IPS DF 6.9 (cell line): ENCODE results near the gene PACS2.

ENCODE experiments used
- DNase-seq: peaks from one replicate; pipeline ENCODE4 v3.0.0-alpha.2; 2013; ENCODE audit warnings: low read depth, low spot score
- H3K27ac ChIP-seq: one replicate; pipeline ENCODE4 v1.5.1; 2013; ENCODE audit warnings: low read length, control low read depth
- H3K27me3 ChIP-seq: 2 replicates; pipeline ENCODE4 v1.6.1; 2013; ENCODE audit warnings: mild to moderate bottlenecking, low read length; ENCODE audit not compliant: control insufficient read depth, insufficient read depth
- H3K36me3 ChIP-seq: 2 replicates; pipeline ENCODE4 v1.6.1; 2013; ENCODE audit warnings: low read length; ENCODE audit not compliant: control insufficient read depth, insufficient read depth
- H3K4me1 ChIP-seq: 2 replicates; pipeline ENCODE4 v1.6.1; 2013; ENCODE audit warnings: low read length; ENCODE audit not compliant: control insufficient read depth, insufficient read depth
- H3K4me3 ChIP-seq: 2 replicates; pipeline ENCODE4 v1.5.1; 2013; ENCODE audit warnings: mild to moderate bottlenecking, low read length
- H3K9me3 ChIP-seq: 2 replicates; pipeline ENCODE4 v1.6.1; 2013; ENCODE audit warnings: low read length, inconsistent platforms; ENCODE audit not compliant: control insufficient read depth, insufficient read depth
- WGBS: extraction: QIAGEN DNeasy Blood & Tissue Kit; methylation state at CpG from one replicate; pipeline ENCODE4 v1.1.7; 2013; ENCODE audit warnings: mixed read lengths, missing lambda C conversion rate; ENCODE audit not compliant: insufficient read length, insufficient coverage; 5-methylcytosine and 5-hydroxymethylcytosine counted together

Gene PACS2

DNA sequence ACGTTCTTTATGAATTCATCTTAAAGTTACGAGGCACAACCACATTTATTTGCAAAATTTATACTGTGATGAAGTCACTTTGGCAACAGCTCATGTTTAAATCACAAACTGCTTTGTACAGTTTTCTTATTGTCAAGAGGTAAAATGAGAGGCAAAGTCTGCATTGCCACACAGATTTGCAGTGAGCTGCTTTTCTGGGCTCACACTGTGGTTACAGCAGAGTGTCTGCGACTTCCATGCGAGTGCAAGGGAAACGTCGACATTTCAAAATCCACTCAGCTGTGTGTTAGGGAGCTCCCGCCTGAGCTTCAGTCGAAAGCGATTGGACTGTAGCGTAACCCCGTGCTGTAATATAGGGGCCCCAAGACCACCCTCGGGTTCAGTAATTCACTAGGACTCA, 118.1 kb downstream of the PACS2 start:
- DNase-seq = no peak
- Histone ChIP-seq H3K36me3 (no peaks in the 10 kb centered on the region; the same call in 1 of the 2 replicates), H3K9me3 (no peaks in the 10 kb centered on the region), H3K4me3 (no peak overlapping the region), H3K27me3 (no peaks in the 10 kb centered on the region), H3K4me1 (peaks cover 3% of the 10 kb centered on the region), H3K27ac (no peak overlapping the region)
- no CpG with 5 or more reads among the region's 12 CpGs for WGBS

DNA sequence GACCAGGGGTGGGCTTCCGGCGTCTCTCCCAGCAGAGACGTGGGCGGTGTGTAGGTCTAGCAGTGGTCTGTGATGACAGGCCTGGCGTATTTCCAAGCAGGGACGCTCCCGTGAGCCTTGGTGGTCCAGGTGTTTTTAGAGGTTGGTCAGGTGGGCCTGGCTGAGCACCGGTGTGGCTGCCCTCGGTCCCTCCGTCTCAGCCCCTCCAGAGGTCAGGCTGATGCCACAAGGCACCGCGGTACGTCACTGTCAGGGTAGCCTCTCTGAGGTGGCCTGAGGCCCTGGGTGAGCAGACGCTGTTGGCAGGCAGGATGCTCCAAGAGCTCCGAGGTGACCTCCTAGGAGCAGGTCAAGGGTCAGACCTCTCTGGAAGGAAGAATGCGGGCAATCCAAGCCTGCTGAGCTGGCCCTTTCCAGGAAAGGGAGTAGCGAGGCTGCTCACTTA, 118.6 kb downstream of the PACS2 start:
- peaks cover 3% of the 10 kb centered on the region; the same call in 1 of the 2 replicates for H3K36me3 ChIP-seq
- WGBS = no CpG with 5 or more reads among the region's 17 CpGs
- peaks cover 3% of the 10 kb centered on the region for H3K4me1 ChIP-seq
- no peak for DNase-seq
- no peak overlapping the region for H3K27ac ChIP-seq
- no peaks in the 10 kb centered on the region for H3K9me3 ChIP-seq
- H3K4me3 ChIP-seq = no peak overlapping the region
- H3K27me3 ChIP-seq = no peaks in the 10 kb centered on the region

DNA sequence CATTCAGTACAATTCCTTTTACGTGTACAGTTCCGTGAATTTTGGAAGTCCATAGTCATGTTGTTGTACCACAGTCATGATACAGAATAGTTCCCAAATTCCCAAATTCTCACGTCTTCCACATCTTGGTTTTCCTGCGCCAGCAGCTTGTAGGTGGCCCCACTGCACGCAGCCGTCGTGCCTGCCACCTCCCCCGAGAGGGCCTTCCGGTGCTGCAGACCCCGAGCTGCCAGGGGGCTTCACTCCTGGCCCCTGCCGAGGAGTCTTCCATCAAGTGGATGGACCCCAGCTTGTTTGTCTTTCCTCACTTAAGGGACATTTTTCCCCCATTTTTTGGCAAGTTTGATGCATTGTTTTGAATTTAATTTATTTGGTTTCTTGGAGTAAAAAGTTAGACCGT, 121.9 kb downstream of the PACS2 start:
- H3K4me3 ChIP-seq = no peak overlapping the region
- DNase-seq = no peak
- H3K9me3 ChIP-seq = no peaks in the 10 kb centered on the region
- H3K4me1 ChIP-seq = peaks cover 3% of the 10 kb centered on the region
- no CpG with 5 or more reads among the region's 12 CpGs for WGBS
- peaks cover 12% of the 10 kb centered on the region; the same call in 1 of the 2 replicates for H3K36me3 ChIP-seq
- no peak overlapping the region for H3K27ac ChIP-seq
- no peaks in the 10 kb centered on the region for H3K27me3 ChIP-seq

DNA sequence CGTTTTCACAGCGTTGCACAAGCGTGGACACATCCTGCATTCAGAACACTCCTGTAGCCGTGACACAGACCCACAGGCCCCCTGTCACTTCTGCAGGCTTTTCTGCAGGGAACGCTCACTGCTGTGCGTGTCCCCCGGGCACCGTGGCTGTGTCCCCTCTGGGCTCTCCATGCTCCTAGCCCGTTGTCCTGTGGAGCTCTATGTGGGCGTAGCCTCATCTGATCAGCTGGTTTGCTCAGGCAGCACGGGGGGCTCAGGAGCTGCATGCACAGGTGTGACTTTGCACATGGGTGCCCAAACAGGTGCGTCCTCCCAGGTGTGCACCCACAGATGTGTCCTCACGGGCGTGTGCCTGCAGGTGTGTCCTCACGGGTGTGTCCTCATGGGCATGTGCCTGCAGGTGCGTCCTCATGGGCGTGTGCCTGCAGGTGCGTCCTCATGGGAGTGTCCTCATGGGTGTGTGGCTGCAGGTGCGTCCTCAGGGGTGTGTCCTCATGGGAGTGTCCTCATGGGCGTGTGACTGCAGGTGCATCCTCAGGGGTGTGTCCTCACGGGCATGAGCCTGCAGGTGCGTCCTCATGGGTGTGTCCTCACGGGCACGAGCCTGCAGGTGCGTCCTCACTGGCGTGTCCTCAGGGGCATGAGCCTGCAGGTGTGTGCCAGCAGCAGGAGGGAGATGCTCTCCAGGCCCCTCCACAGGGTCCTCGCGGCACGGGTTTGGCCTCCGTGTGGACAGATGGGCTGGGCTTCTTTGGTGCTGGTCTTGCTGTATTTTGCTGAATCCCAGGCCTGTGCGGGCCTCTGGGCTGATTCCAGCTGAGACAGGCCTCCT, 122.6 kb downstream of the PACS2 start:
- no CpG with 5 or more reads among the region's 31 CpGs for WGBS
- H3K9me3 ChIP-seq = no peaks in the 10 kb centered on the region
- no peak overlapping the region for H3K27ac ChIP-seq

DNA sequence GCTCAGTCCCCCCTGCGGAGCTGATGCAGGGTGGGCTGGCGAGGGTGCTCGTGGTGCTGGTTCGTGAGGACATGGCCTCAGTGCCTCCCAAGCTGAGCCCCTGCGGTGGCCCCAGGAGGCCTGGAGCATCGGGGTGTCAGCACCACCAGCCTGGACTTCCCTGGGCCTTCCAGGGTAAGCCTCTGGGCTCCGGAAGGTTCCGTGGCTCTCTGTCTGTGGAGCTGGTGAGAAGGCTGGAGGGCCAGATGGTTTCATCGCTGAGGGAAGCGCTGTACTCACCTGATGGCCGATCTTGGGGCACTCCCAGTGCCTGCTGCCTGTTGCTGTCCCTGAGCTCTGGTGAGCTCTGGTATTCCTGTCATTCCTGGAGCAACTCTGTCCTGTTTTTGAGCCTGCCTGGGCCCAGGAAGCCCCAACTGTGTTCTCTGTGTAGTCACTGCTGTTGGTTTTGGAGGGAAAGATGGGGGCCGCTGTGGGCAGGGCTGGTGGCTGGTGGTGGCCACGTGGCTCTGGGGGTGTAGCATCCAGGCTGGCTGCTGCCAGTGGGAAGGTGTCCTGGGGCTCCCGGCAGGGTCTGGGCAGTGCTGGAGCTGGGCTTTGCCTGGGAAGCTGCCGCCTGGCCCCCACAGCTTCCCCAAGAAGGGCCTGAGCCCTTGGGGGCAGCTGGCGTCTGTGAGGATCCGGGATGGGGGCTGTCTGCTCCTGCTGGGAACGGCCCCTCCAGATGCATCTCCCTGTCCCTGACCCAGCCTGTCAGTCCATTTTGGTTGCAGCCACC, 123.4 kb downstream of the PACS2 start:
- no peak overlapping the region for H3K27ac ChIP-seq
- H3K27me3 ChIP-seq = no peaks in the 10 kb centered on the region
- no peak for DNase-seq
- no peaks in the 10 kb centered on the region for H3K9me3 ChIP-seq
- no CpG with 5 or more reads among the region's 18 CpGs for WGBS
- peaks cover 20% of the 10 kb centered on the region for H3K36me3 ChIP-seq
- H3K4me1 ChIP-seq = peaks cover 3% of the 10 kb centered on the region
- no peak overlapping the region for H3K4me3 ChIP-seq

More for the DNA sequence above, 122.6 kb downstream of the PACS2 start:
- Histone ChIP-seq H3K27me3 (no peaks in the 10 kb centered on the region), H3K4me1 (peaks cover 3% of the 10 kb centered on the region), H3K4me3 (no peak overlapping the region), H3K36me3 (peaks cover 12% of the 10 kb centered on the region; the same call in 1 of the 2 replicates)
- no peak for DNase-seq

DNA sequence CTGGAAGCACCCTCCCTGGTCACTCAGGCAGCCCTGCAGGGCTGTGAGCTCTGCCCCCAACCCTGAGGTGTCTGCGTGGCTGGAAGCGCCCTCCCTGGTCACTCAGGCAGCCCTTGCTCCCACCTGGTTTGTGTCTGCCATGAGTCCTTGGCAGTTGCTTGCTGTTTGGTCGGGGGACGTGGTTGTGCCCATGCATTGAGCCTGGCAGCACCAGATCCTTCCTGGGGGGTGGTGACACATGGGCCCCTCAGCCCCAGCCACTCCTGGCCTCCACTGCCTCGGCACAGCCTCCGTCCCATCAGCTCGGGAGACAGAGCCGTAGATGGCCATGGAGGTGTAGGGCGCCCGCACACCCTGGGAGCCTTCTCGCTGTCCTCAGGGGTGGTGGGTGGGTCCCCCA, 124.6 kb downstream of the PACS2 start:
- no peak overlapping the region for H3K4me3 ChIP-seq
- no peak for DNase-seq
- H3K4me1 ChIP-seq = no peaks in the 10 kb centered on the region
- H3K9me3 ChIP-seq = no peaks in the 10 kb centered on the region
- no peaks in the 10 kb centered on the region for H3K27me3 ChIP-seq
- H3K27ac ChIP-seq = no peak overlapping the region
- WGBS = no CpG with 5 or more reads among the region's 11 CpGs
- peaks cover 23% of the 10 kb centered on the region for H3K36me3 ChIP-seq

DNA sequence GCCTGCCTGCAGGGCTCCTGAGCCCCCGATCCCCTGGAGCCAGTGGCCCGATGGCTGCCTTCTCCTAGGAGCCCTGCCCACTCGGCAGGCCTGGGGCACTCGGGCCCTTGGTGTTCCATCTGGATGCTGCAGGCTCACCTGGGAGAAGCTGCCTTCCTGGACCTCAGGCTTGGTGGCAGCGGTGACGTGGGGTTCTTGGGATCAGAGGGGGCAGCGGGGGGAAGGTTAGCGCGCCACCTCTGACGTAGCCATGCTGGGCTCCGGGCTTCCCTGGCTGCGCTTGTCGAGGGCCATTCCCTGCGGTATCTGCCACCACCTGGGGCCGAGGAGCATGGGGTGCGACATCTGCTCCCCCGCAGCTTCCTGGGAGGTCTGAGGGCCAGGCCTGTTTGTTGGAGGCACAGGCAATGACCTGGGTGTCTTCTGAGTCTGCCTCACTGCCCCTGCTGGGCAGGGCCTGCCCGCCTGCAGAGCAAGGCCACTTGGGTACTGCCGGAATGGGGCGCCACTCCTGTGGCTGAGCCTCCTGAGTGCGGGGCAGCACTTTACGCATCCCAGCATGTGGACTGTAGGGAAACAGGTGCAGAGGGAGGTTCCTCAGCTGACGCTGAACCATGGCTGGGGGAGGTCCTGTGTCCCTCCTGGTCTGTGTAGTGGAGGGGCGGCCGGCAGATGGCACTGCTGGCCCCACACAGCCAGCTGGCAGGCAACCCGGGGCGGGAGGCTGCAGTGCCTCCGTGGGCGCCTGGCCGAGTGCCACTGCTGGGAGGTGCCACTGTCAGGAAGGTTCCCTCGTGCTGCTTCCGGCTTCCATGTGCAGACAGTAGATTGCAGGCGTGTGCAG, 125.4 kb downstream of the PACS2 start:
- WGBS = no CpG with 5 or more reads among the region's 33 CpGs
- H3K4me3 ChIP-seq = no peak overlapping the region
- DNase-seq = no peak
- no peak overlapping the region for H3K27ac ChIP-seq
- no peaks in the 10 kb centered on the region for H3K27me3 ChIP-seq
- no peaks in the 10 kb centered on the region for H3K9me3 ChIP-seq
- H3K4me1 ChIP-seq = no peaks in the 10 kb centered on the region
- peaks cover 23% of the 10 kb centered on the region for H3K36me3 ChIP-seq

DNA sequence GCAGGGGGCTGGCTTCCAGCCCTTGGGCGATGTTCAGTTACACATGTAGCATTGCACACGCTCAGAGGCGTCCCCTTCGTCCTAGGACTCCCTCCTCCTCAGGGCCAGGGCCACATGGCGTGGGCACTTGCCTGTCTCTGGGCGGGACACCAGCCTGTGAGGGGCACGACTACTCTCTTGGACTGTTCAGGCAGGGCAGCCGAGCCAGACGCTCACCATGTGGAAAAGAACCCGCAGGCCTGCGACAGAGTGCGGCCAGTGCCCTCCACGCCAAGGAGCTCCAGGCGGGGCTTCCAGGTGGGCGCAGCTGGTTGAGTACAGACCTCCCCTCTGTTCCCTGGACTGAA, 126.0 kb downstream of the PACS2 start:
- H3K27ac ChIP-seq = no peak overlapping the region
- WGBS = no CpG with 5 or more reads among the region's 15 CpGs

GRCh38 chr14:105440992-105441391, 126.4 kb downstream of the PACS2 start:
- peaks cover 26% of the 10 kb centered on the region for H3K36me3 ChIP-seq
- H3K4me3 ChIP-seq = no peak overlapping the region
- no peaks in the 10 kb centered on the region for H3K9me3 ChIP-seq
- H3K4me1 ChIP-seq = no peaks in the 10 kb centered on the region
- DNase-seq = no peak
- H3K27me3 ChIP-seq = no peaks in the 10 kb centered on the region
- no peak overlapping the region for H3K27ac ChIP-seq
- no CpG with 5 or more reads among the region's 9 CpGs for WGBS

More for the DNA sequence above, 126.0 kb downstream of the PACS2 start:
- peaks cover 26% of the 10 kb centered on the region for H3K36me3 ChIP-seq
- no peak for DNase-seq
- H3K9me3 ChIP-seq = no peaks in the 10 kb centered on the region
- no peaks in the 10 kb centered on the region for H3K27me3 ChIP-seq
- no peaks in the 10 kb centered on the region for H3K4me1 ChIP-seq
- no peak overlapping the region for H3K4me3 ChIP-seq

DNA sequence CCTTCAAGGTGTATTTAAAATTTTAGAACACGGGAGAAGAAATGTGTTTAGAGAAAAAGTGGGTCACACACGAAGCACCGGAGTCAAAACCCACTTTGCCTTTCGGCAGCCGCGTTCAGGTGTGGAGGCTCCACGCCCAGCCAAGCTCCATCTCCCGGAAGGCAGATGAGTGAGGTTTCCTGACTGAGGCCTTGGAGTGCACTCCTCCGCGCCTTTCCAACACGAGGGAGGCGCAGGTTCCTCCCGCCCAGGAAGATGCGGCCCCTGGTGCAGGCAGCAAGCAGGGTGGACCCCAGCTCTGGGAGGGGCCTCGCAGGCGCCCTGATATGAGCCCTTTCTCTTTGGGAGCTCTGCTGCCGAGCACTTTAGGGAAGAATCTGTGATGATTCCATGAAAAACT, 127.6 kb downstream of the PACS2 start:
- no peak overlapping the region for H3K4me3 ChIP-seq
- no peaks in the 10 kb centered on the region for H3K9me3 ChIP-seq
- peaks cover 29% of the 10 kb centered on the region for H3K36me3 ChIP-seq
- no peaks in the 10 kb centered on the region; the same call in 1 of the 2 replicates for H3K4me1 ChIP-seq
- no peaks in the 10 kb centered on the region for H3K27me3 ChIP-seq
- no peak overlapping the region for H3K27ac ChIP-seq
- no CpG with 5 or more reads among the region's 17 CpGs for WGBS
- no peak for DNase-seq
